HG02798 (cell line): ENCODE measurements around the gene DRAM1.

Experiments used
- ATAC-seq: cut with Tn5 transposase; IDR thresholded peaks from one replicate; pipeline ENCODE4 v1.9.1; 2021; ENCODE audit warnings: mild to moderate bottlenecking; ENCODE audit not compliant: unreplicated experiment, poor library complexity

DRAM1 gene

GRCh38 chr12:101876861-101877805 lies at the start of gene DRAM1:
DRAM1 (plus strand) TSS chr12:101877580; CDS start chr12:101877790, 210 bp downstream.
- ATAC-seq: peak; percentile 91

DNA sequence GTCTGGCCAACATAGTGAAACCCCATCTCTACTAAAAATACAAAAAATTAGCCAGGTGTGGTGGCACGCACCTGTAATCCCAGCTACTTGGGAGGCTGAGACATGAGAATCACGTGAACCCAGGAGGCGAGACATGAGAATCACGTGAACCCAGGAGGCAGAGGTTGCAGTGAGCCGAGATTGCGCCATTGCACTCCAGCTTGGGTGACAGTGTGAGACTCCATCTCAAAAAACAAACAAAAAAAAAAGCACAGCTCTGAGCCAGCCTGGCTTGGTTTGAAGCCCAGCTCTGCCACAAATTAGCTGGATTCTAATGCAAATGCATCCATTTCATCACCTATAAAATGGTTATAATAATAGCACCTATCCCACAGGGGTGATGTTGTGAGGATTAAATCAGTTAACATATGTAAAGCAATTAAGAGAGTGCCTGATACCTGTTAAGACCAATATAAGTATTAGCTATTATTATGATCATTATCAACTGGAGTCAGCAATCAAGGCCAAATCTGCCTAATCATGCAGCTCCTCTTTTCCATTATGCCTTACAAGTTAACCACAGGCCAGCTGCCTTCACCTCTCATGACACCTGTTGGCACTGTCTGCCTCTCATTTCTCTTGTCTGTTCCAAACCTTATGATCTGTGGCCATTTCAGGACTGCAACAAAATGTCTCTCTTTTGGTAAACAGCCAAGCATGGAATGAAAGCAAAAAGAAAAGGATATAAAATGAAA lies 48.8 kb upstream of the DRAM1 start:
- ATAC-seq: no peak

GRCh38 chr12:101829639-101830366 lies 47.6 kb upstream of the DRAM1 start:
- ATAC-seq: no peak

DNA sequence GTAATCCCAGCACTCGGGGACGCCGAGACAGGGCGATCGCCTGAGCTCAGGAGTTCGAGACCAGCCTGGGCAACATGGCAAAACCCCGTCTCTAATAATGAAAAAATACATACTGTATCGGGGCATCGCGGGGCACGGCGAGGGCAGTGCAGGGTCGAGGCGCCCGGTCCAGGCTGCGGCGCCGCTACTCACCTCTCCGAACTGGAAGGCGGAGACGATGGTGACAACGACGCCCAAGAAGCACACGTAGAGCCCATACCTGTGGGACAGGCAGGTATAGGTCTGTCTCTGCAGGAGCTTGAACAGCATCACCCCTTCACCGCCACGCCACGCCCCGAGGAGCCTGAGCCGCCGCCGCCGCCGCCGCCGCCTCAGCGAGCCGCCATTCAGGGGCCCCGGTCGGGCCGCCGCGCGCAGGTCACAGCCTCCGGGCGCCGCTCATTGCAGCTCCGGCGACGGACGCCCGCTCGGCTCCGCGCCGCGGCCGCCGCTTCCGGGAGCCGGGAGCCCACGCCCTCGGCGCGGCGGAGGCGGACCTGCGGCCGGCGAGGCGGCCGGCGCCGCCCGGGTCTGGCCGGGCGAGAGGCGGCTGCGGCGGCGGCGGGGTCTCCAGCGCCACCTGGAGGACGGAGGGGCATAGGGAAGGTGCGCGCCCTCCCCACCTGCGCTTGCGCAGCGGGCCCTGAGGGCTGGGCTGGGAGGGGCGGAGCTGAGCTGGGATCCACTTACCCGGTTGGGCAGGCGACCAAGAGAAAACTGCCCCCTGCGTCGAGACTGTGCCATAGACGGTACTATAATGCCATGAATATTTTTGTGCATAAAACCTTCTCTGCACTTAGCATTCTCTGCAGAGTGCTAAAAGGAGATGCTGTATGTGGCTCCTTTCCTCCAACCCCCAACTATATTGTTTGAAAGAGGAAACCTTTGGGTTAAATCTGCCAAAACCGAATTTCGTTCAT lies 46.7 kb upstream of the DRAM1 start, which contains the start of gene GNPTAB:
Gene GNPTAB (minus strand): TSS at position 593 of the 959 bp plus-strand sequence. CDS start 284 bp downstream, at position 309.
- peak; percentile 93 for ATAC-seq

DNA sequence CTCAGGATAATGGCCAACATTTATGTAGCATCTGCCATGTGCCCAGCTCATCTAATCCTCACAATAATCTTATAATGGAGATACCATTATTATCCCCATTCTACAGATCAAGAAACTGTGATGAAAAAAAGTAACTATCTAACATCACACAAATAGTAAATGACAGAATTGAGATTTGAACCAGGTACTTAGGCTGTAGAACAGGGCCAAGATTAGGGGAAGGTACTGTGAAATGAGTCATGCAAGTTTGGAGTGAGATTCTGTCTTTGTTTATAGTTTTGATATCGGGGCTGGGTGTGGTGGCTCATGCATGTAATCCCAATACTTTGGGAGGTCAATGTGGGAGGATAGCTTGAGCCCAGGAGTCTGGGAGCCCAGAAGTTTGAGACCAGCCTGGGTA lies 45.4 kb upstream of the DRAM1 start:
- no peak for ATAC-seq

GRCh38 chr12:101838628-101839323 lies 38.6 kb upstream of the DRAM1 start:
- no peak for ATAC-seq

DNA sequence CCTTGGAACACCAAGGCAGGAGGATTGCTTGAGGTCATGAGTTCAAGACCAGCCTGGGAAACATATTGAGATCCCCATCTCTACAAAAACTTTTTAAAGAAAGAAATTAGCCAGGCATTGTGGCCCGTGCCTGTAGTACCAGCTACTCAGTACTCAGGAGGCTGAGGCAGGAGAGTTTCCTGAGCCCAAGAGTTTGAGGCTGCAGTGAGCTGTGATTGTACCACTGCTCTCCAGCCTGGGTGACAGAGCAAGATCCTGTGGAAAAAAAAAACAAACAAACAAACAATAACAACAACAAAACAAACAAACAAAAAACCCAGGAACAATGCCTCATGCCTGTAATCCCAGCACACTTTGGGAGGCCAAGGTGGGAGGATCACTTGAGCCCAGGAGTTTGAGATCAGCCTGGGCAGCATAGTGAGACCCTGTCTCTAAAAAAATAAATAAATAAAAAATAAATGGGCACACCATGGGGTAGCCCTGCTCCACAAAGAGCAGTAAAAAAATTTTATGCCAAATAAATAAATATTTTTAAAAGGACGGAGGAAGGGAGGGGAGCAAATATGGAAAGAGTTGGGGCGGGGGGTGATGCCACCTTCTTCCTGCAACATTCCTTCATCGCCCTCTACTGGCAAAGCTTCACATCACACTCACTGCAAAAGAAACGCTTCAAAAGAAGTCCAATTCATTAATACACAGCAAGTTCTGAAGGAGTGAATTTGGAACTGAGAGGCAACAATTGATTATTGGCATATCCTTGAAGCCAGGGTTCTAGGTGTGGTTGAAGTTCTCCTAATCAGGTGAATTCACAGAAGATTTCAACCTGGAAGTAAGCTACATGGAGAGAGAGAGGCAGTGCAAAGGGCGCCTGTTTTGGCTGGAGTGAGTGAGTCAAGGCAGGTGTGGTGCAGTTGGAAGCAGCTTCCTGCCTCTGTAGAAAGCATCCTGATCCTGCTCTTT lies 37.8 kb upstream of the DRAM1 start:
- ATAC-seq: peak; percentile 66

DNA sequence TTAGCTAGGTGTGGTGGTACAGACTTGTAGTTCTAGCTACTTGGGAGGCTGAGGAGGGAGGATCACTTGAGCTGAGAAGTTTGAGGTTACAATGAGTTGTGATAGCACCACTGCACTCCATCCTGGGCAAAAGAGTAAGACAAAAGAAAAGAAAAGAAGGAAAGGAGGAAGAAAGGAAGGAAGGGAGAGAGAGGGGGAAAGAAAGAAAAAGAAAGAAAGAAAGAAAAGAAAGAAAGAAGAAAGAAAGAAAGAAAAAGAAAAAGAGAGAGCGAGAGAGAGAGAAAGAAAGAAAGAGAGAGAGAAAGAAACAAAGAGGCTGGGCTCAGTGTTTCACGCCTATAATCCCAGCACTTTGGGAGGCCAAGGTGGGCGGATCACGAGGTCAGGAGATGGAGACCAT lies 36.3 kb upstream of the DRAM1 start:
- no peak for ATAC-seq

GRCh38 chr12:101845137-101845711 lies 32.2 kb upstream of the DRAM1 start:
- no peak for ATAC-seq

DNA sequence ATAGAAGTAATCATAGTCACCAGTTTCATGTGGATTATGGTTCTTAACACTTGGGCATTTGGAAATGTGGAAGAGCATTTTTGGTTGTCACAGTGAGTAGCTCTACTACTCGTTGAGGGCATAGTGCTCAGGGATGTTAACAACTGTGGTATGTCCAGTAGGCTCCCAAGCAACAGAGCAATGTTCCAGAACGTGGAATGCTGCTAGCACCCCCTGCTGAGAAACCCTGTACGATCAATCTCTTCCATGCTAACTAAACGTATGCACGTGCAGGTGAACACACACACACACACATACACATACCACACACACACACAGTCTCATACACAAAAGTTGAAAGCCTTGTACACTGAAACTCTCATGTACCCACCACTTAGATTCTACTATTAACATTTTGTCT lies 30.1 kb upstream of the DRAM1 start:
- ATAC-seq: no peak

DNA sequence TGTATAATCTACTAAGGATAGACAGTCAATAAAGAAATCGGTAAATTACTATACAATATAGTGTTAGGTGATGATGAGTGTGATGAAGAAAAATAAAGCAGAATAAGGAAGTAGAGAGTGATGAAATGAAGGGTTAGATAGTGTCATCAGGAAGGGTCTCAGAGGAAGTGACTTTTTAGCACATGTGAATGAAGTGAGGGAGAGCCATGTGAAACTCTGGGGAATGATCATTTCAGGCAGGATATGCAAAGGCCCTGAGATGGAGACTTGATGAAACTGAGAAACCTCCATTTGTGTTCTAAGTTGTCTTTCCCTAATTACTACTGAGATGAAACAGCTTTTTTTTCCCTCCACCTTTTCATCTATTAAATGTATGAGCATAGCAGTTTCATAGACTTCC lies 27.2 kb upstream of the DRAM1 start:
- peak; percentile 34 for ATAC-seq

GRCh38 chr12:101852998-101853397 lies 24.4 kb upstream of the DRAM1 start:
- no peak for ATAC-seq

GRCh38 chr12:101854747-101855146 lies 22.6 kb upstream of the DRAM1 start:
- ATAC-seq: peak; percentile 50

DNA sequence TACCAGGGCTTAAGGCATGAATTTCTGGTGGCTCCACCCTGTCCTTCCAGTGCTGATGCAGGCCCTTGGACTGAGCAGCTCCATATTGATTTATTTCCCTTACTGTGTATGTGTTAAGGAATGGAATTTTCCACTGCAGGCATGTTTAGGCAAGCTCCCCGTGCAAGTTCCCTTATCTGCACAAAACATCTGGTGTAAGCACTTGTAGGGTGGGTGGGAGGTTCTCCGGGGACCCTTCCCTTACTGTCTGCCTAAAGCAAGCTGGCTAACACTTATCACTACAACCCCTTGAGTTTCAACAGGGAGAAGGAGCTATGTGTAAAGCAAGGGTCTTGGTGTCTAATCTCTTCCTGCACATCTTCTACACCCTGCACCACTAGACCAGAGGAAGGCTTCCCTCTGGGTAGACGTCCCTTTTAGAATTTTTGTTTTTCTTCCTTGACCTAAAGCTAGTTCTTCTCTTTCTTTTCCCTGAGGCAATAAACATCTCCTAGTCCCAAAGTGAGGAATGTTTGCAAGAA lies 22.0 kb upstream of the DRAM1 start:
- no peak for ATAC-seq

DNA sequence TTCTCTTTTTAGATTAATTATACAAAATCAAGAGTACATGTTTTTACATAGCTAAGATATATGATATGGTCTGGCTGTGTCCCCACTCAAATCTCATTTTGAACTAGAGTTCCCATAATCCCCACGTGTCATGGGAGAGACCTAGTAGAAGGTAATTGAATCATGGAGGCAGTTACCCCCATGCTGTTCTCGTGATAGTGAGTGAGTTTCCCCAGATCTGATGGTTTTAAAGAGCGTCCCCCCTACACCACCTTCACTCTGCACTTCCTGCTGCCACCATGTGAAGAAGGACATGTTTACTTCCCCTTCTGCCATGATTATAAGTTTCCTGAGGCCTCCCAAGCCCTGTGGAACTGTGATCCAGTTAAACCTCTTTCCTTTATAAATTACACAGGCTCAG lies 21.4 kb upstream of the DRAM1 start:
- ATAC-seq: no peak

DNA sequence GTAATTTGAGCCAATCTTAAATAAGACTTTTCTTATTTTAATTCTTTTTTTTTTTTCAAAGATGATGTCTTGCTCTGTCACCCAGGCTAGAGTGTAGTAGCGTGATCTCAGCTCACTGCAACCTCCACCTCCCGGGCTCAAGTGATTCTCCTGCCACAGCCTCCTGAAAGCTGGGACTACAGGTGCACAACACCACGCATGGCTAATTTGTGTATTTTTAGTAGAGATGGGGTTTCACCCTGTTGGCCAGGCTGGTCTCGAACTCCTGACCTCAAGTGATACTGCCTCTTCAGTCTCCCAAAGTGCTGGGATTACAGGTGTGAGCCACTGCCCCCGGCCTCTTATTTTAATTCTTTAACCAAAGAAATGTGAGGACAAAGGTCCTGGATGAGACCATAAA lies 20.8 kb upstream of the DRAM1 start:
- ATAC-seq: peak; percentile 25

GRCh38 chr12:101857043-101857558 lies 20.3 kb upstream of the DRAM1 start:
- peak; percentile 42 for ATAC-seq
